Liver (tissue), 9 donors: Measurements from ENCODE around the gene WDR74. TPM values are rescaled to one million over a fixed set of nuclear protein-coding genes. Genes with fewer than 3 reads are reported as not detected.

Source experiments
- DNase-seq: peaks from one replicate; pipeline ENCODE4 v3.0.0-alpha.2; 2017; ENCODE audit warnings: low spot score
- H3K27ac ChIP-seq, 2 donors: one replicate each; pipeline ENCODE4 v1.7.0; 2013; ENCODE audit warnings: inconsistent platforms in 2 of 2, low read length in 2 of 2, control low read depth in 1 of 2, low read depth in 1 of 2, mild to moderate bottlenecking in 1 of 2
- H3K27me3 ChIP-seq, 4 donors: one replicate each; pipeline versions ENCODE4 v1.6.1 to v1.7.0; 2013; ENCODE audit warnings: low read length in 3 of 4, inconsistent platforms in 1 of 4, mild to moderate bottlenecking in 1 of 4, moderate library complexity in 1 of 4; ENCODE audit not compliant: control insufficient read depth in 4 of 4, insufficient read depth in 4 of 4
- H3K36me3 ChIP-seq, 4 donors: one replicate each; pipeline versions ENCODE4 v1.6.1 to v1.7.0; 2013; ENCODE audit warnings: low read length in 3 of 4, mild to moderate bottlenecking in 3 of 4, low read depth in 1 of 4, moderate library complexity in 1 of 4; ENCODE audit not compliant: control insufficient read depth in 4 of 4, insufficient read depth in 3 of 4
- H3K4me1 ChIP-seq, 4 donors: one replicate each; pipeline versions ENCODE4 v1.6.1 to v1.7.0; 2013; ENCODE audit warnings: low read length in 3 of 4, mild to moderate bottlenecking in 3 of 4, moderate library complexity in 1 of 4; ENCODE audit not compliant: control insufficient read depth in 4 of 4, insufficient read depth in 4 of 4
- H3K4me3 ChIP-seq, 3 donors: one replicate each; pipeline versions ENCODE4 v1.6.1 to v1.7.0; 2013; ENCODE audit warnings: low read length in 3 of 3, control low read depth in 1 of 3, low read depth in 1 of 3, mild to moderate bottlenecking in 1 of 3
- H3K9ac ChIP-seq, 2 donors: one replicate each; pipeline ENCODE4 v1.7.0; 2013; ENCODE audit warnings: low read length in 2 of 2, mild to moderate bottlenecking in 2 of 2, moderate library complexity in 2 of 2, control low read depth in 1 of 2, low read depth in 1 of 2
- H3K9me3 ChIP-seq, 4 donors: one replicate each; pipeline versions ENCODE4 v1.6.1 to v1.7.0; 2013; ENCODE audit warnings: low read length in 3 of 4; ENCODE audit not compliant: control insufficient read depth in 4 of 4
- EGR1 ChIP-seq, 2 donors: IDR thresholded peaks; 2 replicates each; pipeline ENCODE4 v1.6.1; 2016 to 2018; ENCODE audit warnings: antibody characterized with exemption in 2 of 2, low read depth in 2 of 2
- FOXA1 ChIP-seq: IDR thresholded peaks from 2 replicates; pipeline ENCODE4 v1.6.1; 2016; ENCODE audit warnings: antibody characterized with exemption
- GABPA ChIP-seq, 2 donors: IDR thresholded peaks in 1 of 2; conservative IDR thresholded peaks in 1 of 2; 2 replicates each; pipeline ENCODE4 v1.6.1; 2016; ENCODE audit warnings: antibody characterized with exemption in 2 of 2, mild to moderate bottlenecking in 1 of 2, moderate library complexity in 1 of 2
- HNF4A ChIP-seq, 2 donors: conservative IDR thresholded peaks; 2 replicates each; pipeline ENCODE4 v1.6.1; 2016; ENCODE audit warnings: antibody characterized with exemption in 2 of 2, mild to moderate bottlenecking in 2 of 2
- HNF4G ChIP-seq: IDR thresholded peaks from 2 replicates; pipeline ENCODE4 v1.6.1; 2016; ENCODE audit warnings: antibody characterized with exemption
- JUND ChIP-seq, 2 donors: IDR thresholded peaks; 2 replicates each; pipeline ENCODE4 v1.6.1; 2016; ENCODE audit warnings: antibody characterized with exemption in 2 of 2
- NR2F2 ChIP-seq: IDR thresholded peaks from 2 replicates; pipeline ENCODE4 v1.6.1; 2016; ENCODE audit warnings: antibody characterized with exemption
- RAD21 ChIP-seq, 2 donors: IDR thresholded peaks; 2 replicates each; pipeline ENCODE4 v1.6.1; 2016; ENCODE audit warnings: antibody characterized with exemption in 2 of 2, mild to moderate bottlenecking in 2 of 2
- RXRA ChIP-seq, 2 donors: IDR thresholded peaks; 2 replicates each; pipeline ENCODE4 v1.6.1; 2017 to 2018; ENCODE audit warnings: antibody characterized with exemption in 2 of 2, mild to moderate bottlenecking in 1 of 2
- SP1 ChIP-seq: IDR thresholded peaks from 2 replicates; pipeline ENCODE4 v1.6.1; 2018; ENCODE audit warnings: antibody characterized with exemption, mild to moderate bottlenecking
- TAF1 ChIP-seq: conservative IDR thresholded peaks from 2 replicates; pipeline ENCODE4 v1.6.1; 2016; ENCODE audit warnings: antibody characterized with exemption, mild to moderate bottlenecking
- YY1 ChIP-seq: IDR thresholded peaks from 2 replicates; pipeline ENCODE4 v1.6.1; 2016; ENCODE audit warnings: antibody characterized with exemption, mild to moderate bottlenecking
- WGBS: extraction: QIAGEN DNeasy Blood & Tissue Kit; methylation state at CpG from one replicate; pipeline ENCODE4 v1.1.7; 2013; 5-methylcytosine and 5-hydroxymethylcytosine counted together
- polyA plus RNA-seq, 2 donors: library from polyadenylated mRNA; stranded (reverse) in 1 of 2; unstranded in 1 of 2; fragments of 200-250 nt in 1 of 2; fragments of >200 nt in 1 of 2; fragmentation: Nextera tagmentation in 1 of 2; extraction: Ambion mirVana in 1 of 2; gene quantifications; one replicate each; pipeline versions ENCODE4 v1.2.1 to v1.2.3, GENCODE V29; 2013 to 2015
- total RNA-seq, 2 donors: library from RNA; depleted of rRNA; stranded (reverse); fragments of >200 nt; gene quantifications; one replicate each; pipeline ENCODE4 v1.2.3, GENCODE V29; 2014
- TF ChIP-seq, protein P1 (sequence below): IDR thresholded peaks from 2 replicates; pipeline ENCODE4 v1.6.1; 2016; ENCODE audit warnings: antibody characterized with exemption
- TF ChIP-seq, protein P2 (sequence below): IDR thresholded peaks from 2 replicates; pipeline ENCODE4 v1.6.1; 2016; ENCODE audit warnings: antibody characterized with exemption
- TF ChIP-seq, protein P3 (sequence below): IDR thresholded peaks from 2 replicates; pipeline ENCODE4 v1.6.1; 2016; ENCODE audit warnings: antibody characterized with exemption
- TF ChIP-seq, protein P4 (sequence below): IDR thresholded peaks from 2 replicates; pipeline ENCODE4 v1.6.1; 2016; ENCODE audit warnings: antibody characterized with exemption, mild to moderate bottlenecking
- TF ChIP-seq, protein P5 (sequence below): fragments of 150-350 bp; IDR thresholded peaks from 2 replicates; pipeline ENCODE4 v1.5.1; 2017; ENCODE audit warnings: improper control_type of control experiment, low read depth, low read length; ENCODE audit not compliant: missing input control
- donor health status: healthy.
- donor health status: healthy.
- donor health status: healthy.
- donor health status: healthy.
- donor health status: healthy.

WDR74 gene
- total and polyA plus RNA-seq, 4 donors: 17.1 to 22.5 (median 20.5) TPM

DNA sequence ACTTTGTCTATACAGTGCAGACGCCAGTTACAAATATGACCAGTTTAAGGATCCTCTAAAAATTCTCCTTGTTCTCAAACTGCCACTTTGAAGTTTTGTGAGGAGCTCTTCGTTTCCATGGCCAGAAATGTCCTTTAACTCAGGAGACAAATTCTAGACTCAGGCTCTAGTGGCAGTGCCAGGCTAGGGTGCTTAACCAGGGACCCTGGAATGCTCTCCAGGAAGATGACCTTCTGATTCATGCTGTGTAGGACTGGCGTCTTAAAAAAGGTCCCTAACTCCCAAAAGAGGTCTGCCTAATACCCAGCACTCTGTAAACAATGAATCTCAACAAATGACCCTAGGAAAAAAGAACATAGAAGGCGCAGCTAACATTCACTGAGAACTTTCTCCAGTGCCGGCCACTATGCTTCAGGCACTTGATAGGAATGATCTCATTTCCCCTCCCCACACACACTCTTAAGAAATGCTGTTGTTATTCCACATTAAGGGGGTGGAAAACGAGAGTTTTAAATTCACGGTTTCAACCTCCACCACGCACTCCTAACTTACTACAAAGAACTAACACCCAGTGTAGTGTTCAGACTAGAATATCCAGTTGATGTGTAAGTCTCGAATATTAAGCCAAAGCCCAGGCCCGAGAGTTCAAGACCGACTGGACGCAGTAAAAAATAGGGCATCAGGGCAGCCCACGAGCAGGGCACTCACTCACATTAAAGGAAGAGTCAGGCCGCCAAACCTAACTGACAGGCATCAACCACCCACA, 34.9 kb downstream of the WDR74 start (continued):
- TF ChIP-seq GABPA (IDR thresholded peaks at IDR 0.05 in 1 of 2, conservative IDR thresholded peaks at IDR 0.05 in 1 of 2) (no peak), HNF4A (conservative IDR thresholded peaks at IDR 0.05) (no peak), YY1 (no peak), JUND (IDR thresholded peaks at IDR 0.05) (no peak), FOXA1 (no peak)
- TF ChIP-seq, protein P1, sequence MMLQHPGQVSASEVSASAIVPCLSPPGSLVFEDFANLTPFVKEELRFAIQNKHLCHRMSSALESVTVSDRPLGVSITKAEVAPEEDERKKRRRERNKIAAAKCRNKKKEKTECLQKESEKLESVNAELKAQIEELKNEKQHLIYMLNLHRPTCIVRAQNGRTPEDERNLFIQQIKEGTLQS: no peak
- TF ChIP-seq, protein P2, sequence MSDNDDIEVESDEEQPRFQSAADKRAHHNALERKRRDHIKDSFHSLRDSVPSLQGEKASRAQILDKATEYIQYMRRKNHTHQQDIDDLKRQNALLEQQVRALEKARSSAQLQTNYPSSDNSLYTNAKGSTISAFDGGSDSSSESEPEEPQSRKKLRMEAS: no peak
- TF ChIP-seq, protein P3, sequence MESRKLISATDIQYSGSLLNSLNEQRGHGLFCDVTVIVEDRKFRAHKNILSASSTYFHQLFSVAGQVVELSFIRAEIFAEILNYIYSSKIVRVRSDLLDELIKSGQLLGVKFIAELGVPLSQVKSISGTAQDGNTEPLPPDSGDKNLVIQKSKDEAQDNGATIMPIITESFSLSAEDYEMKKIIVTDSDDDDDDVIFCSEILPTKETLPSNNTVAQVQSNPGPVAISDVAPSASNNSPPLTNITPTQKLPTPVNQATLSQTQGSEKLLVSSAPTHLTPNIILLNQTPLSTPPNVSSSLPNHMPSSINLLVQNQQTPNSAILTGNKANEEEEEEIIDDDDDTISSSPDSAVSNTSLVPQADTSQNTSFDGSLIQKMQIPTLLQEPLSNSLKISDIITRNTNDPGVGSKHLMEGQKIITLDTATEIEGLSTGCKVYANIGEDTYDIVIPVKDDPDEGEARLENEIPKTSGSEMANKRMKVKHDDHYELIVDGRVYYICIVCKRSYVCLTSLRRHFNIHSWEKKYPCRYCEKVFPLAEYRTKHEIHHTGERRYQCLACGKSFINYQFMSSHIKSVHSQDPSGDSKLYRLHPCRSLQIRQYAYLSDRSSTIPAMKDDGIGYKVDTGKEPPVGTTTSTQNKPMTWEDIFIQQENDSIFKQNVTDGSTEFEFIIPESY: no peak

DNA sequence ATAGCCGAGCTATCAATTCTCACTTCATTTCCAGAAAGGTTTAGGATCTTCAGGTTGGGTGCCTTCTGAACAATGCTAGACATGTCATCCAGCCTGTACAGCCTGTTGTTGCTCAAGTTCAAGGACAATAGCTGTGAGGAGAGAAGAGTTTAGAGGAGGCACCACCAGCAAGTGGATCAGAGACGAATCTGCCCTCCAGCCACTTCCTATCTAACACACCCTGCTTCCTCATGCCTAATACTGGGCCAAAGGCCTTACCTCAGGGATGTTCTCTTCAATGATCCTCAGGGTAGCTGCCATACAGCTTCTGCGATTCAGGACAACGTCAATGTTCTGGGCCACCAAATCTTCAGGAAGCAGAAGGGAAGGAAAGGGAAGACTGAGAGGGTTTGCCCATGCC, 38.3 kb downstream of the WDR74 start:
- no peaks in the 10 kb centered on the region for H3K27me3 ChIP-seq
- no peak overlapping the region for H3K9ac ChIP-seq
- no peaks in the 10 kb centered on the region for H3K9me3 ChIP-seq
- peaks cover 20 to 65% (median 51%) of the 10 kb centered on the region in 4 donors for H3K36me3 ChIP-seq
- peaks cover 0 to 20% (median 12%) of the 10 kb centered on the region in 4 donors for H3K4me1 ChIP-seq
- WGBS: 92% methylated on average over 4 of the region's 4 CpGs
- TF ChIP-seq RXRA (IDR thresholded peaks at IDR 0.05) (no peak), HNF4G (no peak), HNF4A (conservative IDR thresholded peaks at IDR 0.05) (no peak), SP1 (no peak), RAD21 (IDR thresholded peaks at IDR 0.05) (no peak), YY1 (no peak), TAF1 (no peak), JUND (IDR thresholded peaks at IDR 0.05) (no peak), FOXA1 (no peak), EGR1 (IDR thresholded peaks at IDR 0.05; ENCODE audit: low read depth in 2 of 2) (no peak), NR2F2 (no peak)
- TF ChIP-seq, protein P4, sequence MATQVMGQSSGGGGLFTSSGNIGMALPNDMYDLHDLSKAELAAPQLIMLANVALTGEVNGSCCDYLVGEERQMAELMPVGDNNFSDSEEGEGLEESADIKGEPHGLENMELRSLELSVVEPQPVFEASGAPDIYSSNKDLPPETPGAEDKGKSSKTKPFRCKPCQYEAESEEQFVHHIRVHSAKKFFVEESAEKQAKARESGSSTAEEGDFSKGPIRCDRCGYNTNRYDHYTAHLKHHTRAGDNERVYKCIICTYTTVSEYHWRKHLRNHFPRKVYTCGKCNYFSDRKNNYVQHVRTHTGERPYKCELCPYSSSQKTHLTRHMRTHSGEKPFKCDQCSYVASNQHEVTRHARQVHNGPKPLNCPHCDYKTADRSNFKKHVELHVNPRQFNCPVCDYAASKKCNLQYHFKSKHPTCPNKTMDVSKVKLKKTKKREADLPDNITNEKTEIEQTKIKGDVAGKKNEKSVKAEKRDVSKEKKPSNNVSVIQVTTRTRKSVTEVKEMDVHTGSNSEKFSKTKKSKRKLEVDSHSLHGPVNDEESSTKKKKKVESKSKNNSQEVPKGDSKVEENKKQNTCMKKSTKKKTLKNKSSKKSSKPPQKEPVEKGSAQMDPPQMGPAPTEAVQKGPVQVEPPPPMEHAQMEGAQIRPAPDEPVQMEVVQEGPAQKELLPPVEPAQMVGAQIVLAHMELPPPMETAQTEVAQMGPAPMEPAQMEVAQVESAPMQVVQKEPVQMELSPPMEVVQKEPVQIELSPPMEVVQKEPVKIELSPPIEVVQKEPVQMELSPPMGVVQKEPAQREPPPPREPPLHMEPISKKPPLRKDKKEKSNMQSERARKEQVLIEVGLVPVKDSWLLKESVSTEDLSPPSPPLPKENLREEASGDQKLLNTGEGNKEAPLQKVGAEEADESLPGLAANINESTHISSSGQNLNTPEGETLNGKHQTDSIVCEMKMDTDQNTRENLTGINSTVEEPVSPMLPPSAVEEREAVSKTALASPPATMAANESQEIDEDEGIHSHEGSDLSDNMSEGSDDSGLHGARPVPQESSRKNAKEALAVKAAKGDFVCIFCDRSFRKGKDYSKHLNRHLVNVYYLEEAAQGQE: no peak
- TF ChIP-seq, protein P3: no peak
- TF ChIP-seq, protein P1: no peak
- TF ChIP-seq, protein P2: no peak
- TF ChIP-seq, protein P5, sequence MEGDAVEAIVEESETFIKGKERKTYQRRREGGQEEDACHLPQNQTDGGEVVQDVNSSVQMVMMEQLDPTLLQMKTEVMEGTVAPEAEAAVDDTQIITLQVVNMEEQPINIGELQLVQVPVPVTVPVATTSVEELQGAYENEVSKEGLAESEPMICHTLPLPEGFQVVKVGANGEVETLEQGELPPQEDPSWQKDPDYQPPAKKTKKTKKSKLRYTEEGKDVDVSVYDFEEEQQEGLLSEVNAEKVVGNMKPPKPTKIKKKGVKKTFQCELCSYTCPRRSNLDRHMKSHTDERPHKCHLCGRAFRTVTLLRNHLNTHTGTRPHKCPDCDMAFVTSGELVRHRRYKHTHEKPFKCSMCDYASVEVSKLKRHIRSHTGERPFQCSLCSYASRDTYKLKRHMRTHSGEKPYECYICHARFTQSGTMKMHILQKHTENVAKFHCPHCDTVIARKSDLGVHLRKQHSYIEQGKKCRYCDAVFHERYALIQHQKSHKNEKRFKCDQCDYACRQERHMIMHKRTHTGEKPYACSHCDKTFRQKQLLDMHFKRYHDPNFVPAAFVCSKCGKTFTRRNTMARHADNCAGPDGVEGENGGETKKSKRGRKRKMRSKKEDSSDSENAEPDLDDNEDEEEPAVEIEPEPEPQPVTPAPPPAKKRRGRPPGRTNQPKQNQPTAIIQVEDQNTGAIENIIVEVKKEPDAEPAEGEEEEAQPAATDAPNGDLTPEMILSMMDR: no peak
- H3K4me3 ChIP-seq: no peak overlapping the region
- no peak overlapping the region for H3K27ac ChIP-seq
- no peak for DNase-seq
